ENCODE measurements around the gene MTF2.
"Not testable (repeated sequence)": the region's sequence is repeated elsewhere in the genome, so short reads cannot be mapped to it uniquely, and the experiment has no call there.

The MTF2 gene

DNA sequence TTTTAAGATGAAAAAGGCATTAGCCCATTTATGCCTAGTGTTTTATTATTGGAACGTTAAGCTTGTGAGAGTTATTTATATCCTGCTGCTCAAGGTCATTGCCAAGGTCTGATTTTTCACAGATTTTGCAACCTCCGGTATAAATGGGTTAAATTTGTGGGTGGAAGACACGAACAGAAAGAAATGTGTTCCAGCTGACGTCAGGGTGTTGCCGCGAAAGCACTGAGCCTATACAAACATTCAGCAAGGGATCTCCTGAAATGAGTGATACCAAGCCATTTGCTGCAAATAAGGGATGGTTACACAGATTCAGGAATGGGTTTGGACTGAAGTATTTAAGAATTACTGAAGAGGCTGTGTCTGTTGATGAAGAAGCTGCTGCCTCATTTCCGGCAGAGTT is 68.9 kb downstream of the MTF2 start:
- DNase-seq, result no peak

DNA sequence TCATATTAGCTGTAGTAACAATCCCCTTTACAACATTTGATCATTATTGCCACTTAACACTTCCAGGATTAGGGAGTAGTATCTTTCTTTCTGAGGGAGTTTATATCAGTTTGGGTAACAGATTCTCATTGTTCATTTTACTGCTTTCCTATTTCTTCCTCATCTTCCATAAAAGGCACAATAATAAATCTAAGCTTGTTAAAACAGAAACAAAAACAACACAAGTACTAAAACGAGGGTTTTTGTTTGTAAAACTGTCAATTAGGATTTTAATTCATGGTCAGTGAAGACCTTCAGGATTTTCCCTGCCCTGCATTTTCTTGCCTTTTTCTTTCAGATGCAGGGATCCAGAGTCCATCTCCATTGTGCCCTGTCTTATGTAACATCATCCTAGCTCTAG is 71.6 kb downstream of the MTF2 start:
- no peak for DNase-seq

DNA sequence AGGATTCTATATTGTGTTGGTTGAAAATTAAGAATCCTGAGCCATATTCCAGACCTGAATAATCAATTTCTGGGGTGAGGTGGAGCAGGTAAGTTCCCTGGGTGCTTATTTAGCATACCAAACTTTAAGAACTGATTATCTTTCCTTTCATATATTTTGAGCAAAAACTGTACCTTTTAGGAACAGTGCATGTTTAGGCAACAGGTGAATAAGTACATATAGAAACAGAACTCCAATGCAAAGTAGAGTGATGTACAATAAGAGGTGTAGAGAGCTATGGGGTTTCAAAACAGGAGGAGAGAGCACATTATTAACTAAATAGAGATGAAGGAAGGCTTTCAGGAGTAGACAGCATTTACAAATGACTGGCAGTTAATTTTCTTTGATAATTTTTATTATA is 72.4 kb downstream of the MTF2 start:
- DNase-seq, result no peak

DNA sequence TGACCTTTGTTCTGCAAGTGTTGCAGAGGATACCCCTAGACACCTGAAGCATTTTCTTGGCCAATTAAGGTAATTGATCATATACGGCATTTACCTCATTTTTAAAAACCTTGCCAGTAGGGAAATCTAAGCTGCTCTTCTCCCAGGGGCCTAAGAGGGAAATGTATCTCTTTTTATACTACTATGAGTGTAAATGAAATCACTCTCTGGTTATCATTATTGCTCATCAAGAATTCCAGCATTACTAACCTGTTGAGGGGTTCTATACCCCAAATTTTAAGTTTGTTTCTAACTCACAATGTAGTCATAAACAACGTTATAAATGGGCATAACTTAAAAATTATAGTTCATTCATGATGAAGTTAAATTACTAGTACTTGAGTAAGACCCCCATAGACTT is 73.8 kb downstream of the MTF2 start:
- no peak for DNase-seq

DNA sequence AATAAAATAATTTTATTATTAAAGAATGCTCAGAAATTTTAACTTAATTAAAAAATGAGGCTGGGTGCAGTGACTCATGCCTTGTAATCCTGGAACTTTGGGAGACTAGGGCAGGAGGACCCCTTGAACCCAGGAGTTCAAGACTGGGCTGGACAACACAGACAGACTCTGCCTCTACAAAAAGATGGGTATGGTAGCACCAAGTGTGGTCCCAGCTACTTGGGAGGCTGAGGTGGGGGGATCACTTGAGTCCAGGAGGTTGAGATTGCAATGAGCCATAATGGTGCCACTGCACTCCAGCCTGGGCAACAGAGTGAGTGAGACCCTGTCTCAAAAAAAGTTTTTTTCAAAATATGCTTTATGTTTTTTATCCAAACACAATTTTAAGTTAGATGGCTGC is 75.8 kb downstream of the MTF2 start:
- no peak for DNase-seq

DNA sequence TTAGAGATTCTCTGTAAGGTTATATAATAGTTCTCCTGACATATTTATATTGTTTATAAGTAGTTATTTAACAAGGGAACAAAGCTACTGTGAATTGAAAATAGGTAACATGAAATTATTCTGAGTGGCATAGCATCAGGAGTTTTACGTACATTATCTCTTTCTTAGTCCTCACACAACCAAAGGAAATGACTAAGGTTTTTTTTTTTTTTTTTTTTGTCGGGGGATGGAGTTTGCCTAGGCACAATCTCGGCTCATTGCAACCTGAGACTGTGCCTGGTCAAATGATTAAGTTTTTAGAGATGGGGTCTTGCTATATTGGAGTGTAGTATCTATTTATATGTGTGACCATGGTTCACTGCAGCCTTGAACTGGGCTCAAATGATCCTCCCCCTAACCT is 76.3 kb downstream of the MTF2 start:
- no peak for DNase-seq

DNA sequence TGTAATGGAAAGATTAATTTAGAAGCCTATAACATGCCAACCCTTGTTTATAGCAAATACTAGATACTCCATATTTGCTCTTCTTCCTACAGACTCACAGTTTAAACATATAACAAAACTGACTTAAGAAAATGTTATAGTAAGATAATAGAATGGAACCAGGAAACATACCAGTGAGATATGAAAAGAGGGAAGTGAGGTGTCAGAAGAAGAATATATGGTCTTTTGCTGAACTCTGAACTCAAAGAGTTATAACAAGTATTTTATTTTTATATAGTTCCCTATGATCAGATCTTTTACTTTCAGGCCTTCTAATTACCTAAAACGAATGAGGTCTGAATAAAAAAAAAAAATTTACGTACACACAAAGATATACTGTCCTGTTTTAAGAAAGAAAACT is 80.3 kb downstream of the MTF2 start:
- no peak for DNase-seq

DNA sequence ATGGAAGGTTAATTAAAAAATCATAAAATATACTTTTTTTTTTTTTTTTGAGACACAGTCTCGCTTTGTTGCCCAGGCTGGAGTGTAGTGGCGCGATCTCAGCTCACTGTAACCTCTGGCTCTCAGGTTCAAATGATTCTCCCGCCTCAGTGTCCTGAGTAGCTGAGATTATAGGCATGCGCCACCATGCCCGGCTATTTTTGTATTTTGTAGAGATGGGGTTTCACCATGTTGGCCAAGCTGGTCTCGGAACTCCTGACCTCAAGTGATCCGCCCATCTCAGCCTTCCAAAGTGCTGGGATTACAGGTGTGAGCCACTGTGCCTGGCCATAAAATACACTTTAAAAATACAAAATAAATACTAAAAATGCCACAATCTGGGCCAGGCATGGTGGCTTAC is 84.2 kb downstream of the MTF2 start:
- DNase-seq, result not testable (repeated sequence)

DNA sequence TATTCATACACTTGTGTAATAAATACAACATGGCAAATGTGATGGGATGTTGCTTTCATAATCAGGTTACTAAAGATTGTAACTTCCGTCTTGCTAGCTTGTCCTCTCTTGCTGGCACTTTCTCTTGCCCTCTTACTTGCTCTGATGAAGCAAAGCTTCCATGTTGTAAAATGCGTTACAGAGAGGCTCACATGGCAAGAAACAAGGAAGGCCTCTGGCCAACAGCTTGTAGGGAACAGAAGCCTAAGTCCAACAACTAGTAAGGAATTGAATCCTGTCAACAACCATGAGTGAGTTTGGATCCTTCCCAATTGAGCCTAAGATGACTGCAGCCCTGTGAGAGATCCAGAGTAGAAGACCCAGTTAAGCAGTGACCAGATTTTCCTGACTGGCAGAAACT is 85.7 kb downstream of the MTF2 start:
- DNase-seq, result no peak

DNA sequence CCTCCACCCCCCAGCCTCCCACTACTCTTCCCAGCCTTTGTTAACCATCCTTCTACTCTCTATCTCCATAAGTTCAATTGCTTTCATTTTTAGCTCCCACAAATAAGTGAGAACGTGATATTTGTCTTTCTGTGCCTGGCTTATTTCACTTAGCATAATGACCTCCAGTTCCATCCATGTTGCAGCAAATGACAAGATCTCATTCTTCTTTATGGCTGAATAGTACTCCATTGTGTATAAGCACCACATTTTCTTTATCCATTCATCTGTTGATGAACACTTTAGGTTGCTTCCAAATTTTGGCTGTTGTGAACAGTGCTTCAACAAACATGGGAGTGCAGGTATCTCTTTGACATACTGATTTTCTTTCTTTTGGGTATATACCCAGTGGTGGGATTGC is 86.8 kb downstream of the MTF2 start:
- not testable (repeated sequence) for DNase-seq

DNA sequence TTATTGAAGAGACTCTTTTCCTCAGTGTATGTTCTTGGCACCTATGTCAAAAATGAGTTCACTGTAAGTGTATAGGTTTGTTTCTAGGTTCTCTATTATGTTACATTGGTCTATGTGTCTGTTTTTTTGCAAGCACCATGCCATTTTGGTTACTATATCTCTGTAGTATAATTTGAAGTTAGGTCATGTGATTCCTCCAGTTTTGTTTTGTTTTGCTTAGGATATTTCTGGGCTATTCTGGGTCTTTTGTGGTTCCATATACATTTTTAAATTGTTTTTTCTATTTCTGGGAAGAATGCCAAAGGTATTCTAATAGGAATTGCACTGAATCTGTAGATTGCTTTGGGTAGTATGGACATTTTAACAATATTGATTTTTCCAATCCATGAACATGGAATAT is 87.9 kb downstream of the MTF2 start:
- no peak for DNase-seq

DNA sequence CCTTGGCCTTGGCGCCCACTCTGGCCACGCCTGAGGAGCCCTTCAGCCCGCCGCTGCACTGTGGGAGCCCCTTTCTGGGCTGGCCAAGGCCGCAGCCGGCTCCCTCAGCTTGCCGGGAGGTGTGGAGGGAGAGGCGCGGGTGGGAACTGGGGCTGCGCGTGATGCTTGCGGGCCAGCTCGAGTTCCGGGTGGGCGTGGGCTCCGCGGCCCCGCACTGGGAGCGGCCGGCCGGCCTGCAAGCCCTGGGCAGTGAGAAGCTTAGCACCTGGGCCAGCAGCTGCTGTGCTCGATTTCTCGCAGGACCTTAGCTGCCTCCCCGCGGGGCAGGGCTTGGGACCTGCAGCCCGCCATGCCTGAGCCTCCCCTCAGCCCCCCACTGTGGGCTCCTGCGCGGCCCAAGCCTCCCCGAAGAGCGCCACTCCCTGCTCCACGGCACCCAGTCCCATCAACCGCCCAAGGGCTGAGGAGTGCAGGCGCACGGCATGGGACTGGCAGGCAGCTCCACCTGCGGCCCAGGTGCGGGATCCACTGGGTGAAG is 91.1 kb downstream of the MTF2 start:
- DNase-seq, result not testable (repeated sequence)

DNA sequence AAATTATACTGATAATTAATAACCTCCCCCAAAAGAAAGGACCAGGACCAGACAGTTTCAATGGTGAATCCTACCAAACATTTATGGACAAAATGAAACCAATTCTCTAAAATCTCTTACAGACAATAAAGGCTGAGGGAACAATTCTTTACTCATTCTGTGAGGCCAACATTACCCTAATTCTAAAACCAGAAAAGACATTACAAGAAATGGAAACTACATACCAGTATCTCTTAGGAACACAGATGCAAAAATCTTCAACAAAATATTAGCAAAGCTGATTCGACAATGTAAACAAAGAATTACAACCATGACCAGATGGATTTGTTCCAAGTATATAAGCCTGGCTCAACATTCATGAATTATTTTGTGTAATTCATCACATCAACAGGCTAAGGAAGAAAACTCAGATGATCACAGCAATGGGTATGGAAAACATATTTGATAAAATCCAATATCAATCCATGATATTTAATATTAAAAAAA is 92.5 kb downstream of the MTF2 start:
- DNase-seq, result no peak

DNA sequence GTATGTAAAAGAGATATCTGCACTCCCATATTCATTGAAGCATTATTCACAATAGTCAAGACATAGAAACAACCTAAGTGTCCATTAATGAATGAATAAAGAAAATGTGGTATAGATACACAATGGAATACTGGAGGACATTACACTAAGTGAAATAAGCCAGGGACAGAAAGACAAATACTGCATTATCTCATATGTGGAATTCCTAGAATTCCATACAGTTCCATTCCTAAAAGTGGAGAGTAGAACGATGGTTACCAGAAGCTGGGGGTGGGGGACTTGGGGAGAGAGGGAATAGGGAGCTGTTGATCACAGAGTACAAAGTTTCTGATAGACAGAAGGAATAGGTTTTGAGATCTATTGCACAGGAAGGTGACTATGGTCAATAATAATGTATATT is 93.7 kb downstream of the MTF2 start:
- DNase-seq, result no peak

DNA sequence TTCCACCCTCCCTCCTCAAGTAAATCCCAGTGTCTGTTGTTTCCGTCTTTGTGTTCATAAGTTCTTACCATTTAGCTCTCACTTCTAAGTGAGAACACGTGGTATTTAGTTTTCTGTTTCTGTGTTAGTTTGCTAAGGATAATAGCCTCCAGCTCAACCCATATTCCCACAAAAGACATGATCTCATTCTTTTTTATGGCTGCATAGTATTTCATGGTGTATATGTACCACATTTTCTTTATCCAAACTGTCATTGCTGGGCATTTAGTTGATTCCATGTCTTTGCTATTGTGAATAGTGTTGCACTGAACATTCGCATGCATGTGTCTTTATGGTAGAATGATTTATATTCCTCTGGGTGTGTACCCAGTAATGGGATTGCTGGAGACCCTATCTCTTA is 95.6 kb downstream of the MTF2 start:
- DNase-seq, result not testable (repeated sequence)

DNA sequence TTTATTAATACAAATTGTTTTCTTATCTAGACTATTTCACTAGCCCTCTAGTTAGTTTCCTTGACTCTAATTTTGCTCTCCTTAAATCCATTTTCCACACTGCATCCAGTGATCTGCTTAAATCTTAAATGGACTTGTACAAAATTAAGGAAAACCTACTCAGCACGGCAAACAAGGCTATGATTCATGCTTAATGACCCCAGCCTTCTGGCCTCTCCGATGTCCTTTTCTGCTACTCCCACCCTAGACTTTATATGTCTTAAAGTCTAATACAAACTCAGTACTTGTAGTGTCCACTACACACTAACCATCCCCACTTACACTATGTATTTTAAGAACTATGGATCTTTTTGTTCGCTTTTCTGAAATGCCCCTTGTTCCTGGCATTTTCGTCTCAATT is 98.9 kb downstream of the MTF2 start:
- DNase-seq, result no peak

DNA sequence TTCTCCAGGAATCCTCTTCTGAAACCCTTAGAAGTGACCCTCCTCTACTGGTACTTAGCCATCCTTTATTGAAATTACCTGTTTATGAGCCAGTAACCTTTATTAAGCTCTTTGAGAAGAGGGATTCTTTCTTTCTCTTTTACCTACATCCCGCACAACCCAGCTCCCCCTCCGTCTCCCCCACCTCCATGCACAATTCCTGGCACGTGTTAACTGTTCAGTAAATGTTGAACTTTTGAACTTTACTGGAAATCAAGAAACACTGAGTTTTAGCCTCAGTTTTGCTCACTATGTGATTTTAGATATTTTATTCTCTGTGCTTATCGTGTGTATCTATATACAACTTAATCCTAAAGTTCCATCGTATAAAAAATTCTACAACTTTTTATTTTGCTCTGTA is 99.3 kb downstream of the MTF2 start:
- DNase-seq, result no peak

DNA sequence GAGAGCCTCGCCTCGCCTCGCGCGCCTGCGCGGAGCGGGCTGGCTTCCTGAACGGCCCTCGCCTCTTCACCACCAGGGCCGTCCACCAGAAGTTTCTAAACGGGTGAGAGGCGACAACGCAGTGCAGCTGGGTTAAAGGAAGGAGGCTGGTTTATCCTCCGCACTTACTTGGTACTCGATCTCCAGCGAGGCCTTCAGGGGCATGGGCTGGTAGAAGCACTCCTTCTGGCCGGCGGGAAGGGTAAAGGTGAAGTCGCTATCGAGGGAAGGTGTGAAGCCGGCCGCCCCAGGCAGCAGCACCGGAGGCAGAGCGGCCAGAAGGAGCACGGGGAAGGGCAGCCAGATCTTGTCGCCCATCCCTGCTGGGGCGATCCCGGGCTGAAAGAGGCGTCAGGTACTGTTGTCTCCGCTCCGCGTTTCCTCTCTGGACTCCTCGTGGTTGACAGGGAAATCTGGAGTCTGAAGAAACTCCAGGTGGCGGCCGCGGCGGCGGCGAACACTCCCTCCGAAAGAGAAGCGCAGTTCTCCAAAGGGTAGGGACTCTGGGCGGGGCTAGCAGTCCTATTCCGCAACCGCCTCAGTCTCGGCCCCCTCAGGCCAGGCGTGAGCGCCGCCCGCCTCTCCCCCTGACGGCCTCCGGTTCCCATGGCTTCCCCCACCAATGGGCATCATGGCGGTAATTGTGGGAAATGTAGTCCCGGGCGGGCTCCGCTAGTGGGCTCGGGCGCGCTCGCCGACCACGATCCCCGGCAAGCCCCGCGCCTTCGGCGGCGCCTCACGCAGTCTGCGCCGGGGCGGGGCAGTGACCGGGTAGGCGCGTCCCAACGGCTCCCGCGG is 101.0 kb downstream of the MTF2 start, which contains the start of gene TMED5:
TMED5 (minus strand) TSS at position 528 of the 837 bp plus-strand sequence; CDS start at position 357, 171 bp downstream.
- DNase-seq, result peak; percentile 97

DNA sequence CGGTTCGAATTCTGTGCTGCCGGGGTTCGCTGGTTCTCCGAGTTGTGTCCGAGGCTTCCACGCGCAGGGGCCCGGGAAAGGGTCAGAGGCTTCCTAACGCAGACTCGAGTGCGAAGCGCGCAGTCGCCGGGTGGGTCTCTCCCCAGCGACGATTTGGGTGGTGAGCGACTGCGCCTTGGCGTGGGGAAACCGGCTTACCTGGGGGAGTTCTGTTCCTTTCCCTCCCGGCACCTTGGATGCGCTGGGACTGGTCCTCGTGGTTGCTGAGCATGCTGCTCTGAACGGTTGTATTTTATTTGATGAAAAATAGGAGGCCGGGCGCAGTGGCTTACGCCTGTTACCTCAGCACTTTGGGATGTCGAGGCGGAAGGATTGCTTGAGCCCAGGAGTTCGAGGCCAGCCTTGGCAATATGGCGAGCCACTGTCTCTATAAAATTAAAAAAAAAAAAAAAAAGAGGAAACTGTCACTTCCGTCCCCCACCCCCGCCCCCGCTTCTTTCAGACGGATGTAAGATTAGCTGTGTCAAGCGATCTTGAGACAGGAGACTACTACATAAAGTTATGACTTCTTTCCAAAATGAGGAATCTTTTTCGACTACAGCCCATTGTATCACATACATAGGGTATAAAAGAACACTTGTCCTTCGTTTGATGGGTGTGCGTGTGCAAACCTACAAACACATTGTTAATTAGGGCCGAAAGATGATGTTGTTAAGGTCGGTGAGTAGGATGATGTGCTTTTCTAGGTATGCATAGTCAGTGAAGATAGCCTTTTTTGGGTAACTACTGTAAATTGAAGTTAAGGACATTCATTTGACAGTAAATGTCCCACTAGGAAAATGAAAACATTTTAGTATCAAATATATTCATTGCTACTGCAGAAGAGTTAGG is 101.9 kb downstream of the MTF2 start, which contains the start of gene CCDC18:
CCDC18 (plus strand) TSS at position 2 of the 891 bp plus-strand sequence. CDS start 2,638 bp downstream, outside the sequence.
- no peak for DNase-seq

DNA sequence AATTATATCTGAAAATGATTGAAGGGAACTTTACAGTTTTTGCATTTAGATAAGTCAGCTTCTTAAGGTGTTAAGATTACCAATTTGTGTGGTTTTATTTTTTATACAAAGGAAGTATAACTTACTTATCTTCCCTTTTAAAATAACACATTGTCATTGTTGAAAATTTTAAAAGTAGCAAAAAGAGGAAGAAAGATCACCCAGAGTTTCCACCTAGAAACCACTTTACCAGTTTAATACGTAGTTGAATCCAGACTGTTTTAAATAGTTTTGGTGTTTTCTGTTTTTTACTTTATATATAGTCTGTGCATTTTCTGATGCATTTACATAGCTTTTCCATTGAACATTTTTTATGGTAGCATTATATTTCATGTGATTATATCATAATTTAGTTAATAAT is 107.6 kb downstream of the MTF2 start:
- no peak for DNase-seq
